ENCODE results near the gene BAZ2A. TPM values are rescaled to one million over a fixed set of nuclear protein-coding genes. Genes with fewer than 3 reads are reported as not detected.

The BAZ2A gene
- total and polyA plus RNA-seq, 2 donors (not counting 3 experiments of a cell fraction or from before 2014, with no cell fraction given), result 56.0 to 91.4 TPM

GRCh38 chr12:56629459-56630179, 507 bp downstream of the BAZ2A start:
- no peaks in the 10 kb centered on the region for H3K27me3 ChIP-seq (ENCODE audit: control insufficient read depth in 2 of 2, insufficient read depth in 2 of 2, low read length in 2 of 2)
- no peaks in the 10 kb centered on the region for H3K9me3 ChIP-seq (replicated peaks; ENCODE audit: control insufficient read depth, insufficient read depth, low read length)
- no peaks in the 10 kb centered on the region for H4K20me1 ChIP-seq (replicated peaks; ENCODE audit: control insufficient read depth, extremely low read depth, insufficient read depth, low read length)
- intact Hi-C loops (cut with micrococcal nuclease), result no loop called here
- TSS peak; percentile 81 for BruUV-seq (replicated peaks)
- H3K4me2 ChIP-seq (ENCODE audit: insufficient read depth, low read length), result peak overlapping the region; percentile 91
- ChIA-PET POLR2A (interaction anchor here (1.0 to 1.4 kb wide), 2 partner anchors 7 to 433 kb away, joined by 3 to 5 read pairs; no protein-coding TSS in a partner anchor), CTCF (interaction anchor here (0.7 to 1.9 kb wide), 8 partner anchors 20 to 510 kb away, joined by 3 to 9 read pairs (median 3); partner anchors contain the start of gene SMARCC2)
- dilution Hi-C loops (cut with MboI; ENCODE audit: extremely low pct_ligation_motif_present, low sequenced_read_pairs), result no loop called here
- peaks cover 0 to 1% of the 10 kb centered on the region in 2 experiments for H3K36me3 ChIP-seq (ENCODE audit: control insufficient read depth in 2 of 2, extremely low read depth in 1 of 2, insufficient read depth in 2 of 2, low read length in 2 of 2)
- H3K79me2 ChIP-seq (ENCODE audit: control insufficient read depth, insufficient read depth, low read length), result peaks cover 61% of the 10 kb centered on the region
- H3K27ac ChIP-seq (ENCODE audit: insufficient read depth, low read depth, low read length), result peak overlapping the region; percentile 66
- H3K4me1 ChIP-seq (ENCODE audit: control insufficient read depth, extremely low read depth, insufficient read depth, low read length), result peaks cover 34% of the 10 kb centered on the region
- FAIRE-seq (no peak), DNase-seq (ENCODE audit: low read depth, low spot score) (peak; percentile 21)
- TF ChIP-seq POLR2AphosphoS5 (IDR thresholded peaks at IDR 0.05; ENCODE audit: insufficient read depth, low read depth, low read length), result no peak
- peak; percentile 24 for TF ChIP-seq POLR2A (IDR thresholded peaks at IDR 0.05; ENCODE audit: low read depth, low read length)
- H3K4me3 ChIP-seq (replicated peaks in 1 of 3; ENCODE audit: insufficient read depth in 1 of 3, low read depth in 1 of 3, low read length in 3 of 3), result peak overlapping the region; percentile 87 to 99 (median 89)
- peak overlapping the region; percentile 74 for H3K9ac ChIP-seq (replicated peaks; ENCODE audit: extremely low read depth, insufficient read depth, low read length)
- H2AFZ ChIP-seq (ENCODE audit: low read depth, low read length), result peak overlapping the region; percentile 7
- no peaks in the 10 kb centered on the region for H3K9me1 ChIP-seq (replicated peaks; ENCODE audit: control insufficient read depth, extremely low read depth, insufficient read depth, low read length)

DNA sequence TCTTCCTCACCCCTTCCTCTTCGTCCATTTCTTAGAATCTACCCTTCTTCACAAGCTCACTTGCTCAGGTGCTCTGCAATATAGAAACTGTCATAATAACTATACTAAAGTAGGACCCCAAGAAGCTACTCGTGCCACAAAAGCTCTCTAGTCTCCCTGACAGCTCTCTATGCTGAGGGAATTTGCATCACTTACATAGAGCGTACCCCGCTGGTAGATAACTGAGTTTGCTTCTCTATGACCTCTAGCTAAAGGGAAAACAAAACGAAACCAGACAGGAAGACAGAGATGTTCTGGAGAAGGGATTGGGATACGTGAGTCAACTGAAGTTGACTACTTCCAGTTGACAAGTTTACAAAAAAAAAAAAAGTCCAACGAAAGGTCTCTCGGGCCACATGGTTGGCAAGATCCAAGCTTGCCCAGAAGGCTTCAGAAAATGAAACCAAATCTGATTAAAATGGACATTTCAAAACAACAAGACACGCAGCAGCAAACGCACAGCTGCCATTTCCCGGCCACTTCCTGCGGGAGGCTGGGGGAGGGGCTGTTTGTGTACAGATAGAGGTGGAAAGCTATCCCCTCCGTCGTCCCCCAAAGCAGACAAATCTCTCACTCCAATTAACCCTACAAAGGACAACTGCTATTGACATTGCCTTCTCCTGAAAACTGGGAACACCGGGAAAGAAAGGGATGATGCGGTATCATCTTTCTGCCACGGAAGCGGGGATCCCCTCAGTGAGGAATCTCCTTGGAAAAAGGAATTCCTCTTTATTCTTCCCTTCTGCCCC, 1.3 kb downstream of the BAZ2A start:
- ChIA-PET POLR2A (interaction anchor here (0.7 to 1.4 kb wide), 4 partner anchors 8 to 432 kb away, joined by 3 to 7 read pairs (median 4); no protein-coding TSS in a partner anchor), CTCF (interaction anchor here (0.6 to 13.9 kb wide), 12 partner anchors 7 to 509 kb away, joined by 3 to 150 read pairs (median 4); partner anchors contain the start of gene SMARCC2)
- peak overlapping the region; percentile 91 for H3K4me2 ChIP-seq (ENCODE audit: insufficient read depth, low read length)
- H3K9me3 ChIP-seq (replicated peaks; ENCODE audit: control insufficient read depth, insufficient read depth, low read length), result no peaks in the 10 kb centered on the region
- H3K9me1 ChIP-seq (replicated peaks; ENCODE audit: control insufficient read depth, extremely low read depth, insufficient read depth, low read length), result no peaks in the 10 kb centered on the region
- H3K9ac ChIP-seq (replicated peaks; ENCODE audit: extremely low read depth, insufficient read depth, low read length), result peak overlapping the region; percentile 74
- H3K4me1 ChIP-seq (ENCODE audit: control insufficient read depth, extremely low read depth, insufficient read depth, low read length), result peaks cover 30% of the 10 kb centered on the region
- intact Hi-C loops (cut with micrococcal nuclease), result loop anchor here (1.0 kb wide), 1 partner anchor 7 kb away; no protein-coding TSS in a partner anchor
- DNase-seq (ENCODE audit: low read depth, low spot score) (peak; percentile 80), FAIRE-seq (peak; percentile 79)
- no peak overlapping the region for H2AFZ ChIP-seq (ENCODE audit: low read depth, low read length)
- H3K4me3 ChIP-seq (replicated peaks in 1 of 3; ENCODE audit: insufficient read depth in 1 of 3, low read depth in 1 of 3, low read length in 3 of 3), result peak overlapping the region; percentile 87 to 99 (median 89)
- no peaks in the 10 kb centered on the region for H4K20me1 ChIP-seq (replicated peaks; ENCODE audit: control insufficient read depth, extremely low read depth, insufficient read depth, low read length)
- TF ChIP-seq MYC (IDR thresholded peaks at IDR 0.05; ENCODE audit: low read depth, low read length), result no peak
- TF ChIP-seq JUN (IDR thresholded peaks at IDR 0.05; ENCODE audit: borderline replicate concordance, insufficient read depth, insufficient read length, low read depth), result no peak
- TF ChIP-seq POLR2AphosphoS5 (IDR thresholded peaks at IDR 0.05; ENCODE audit: insufficient read depth, low read depth, low read length), result peak; percentile 36
- peak; percentile 28 for TF ChIP-seq POLR2A (IDR thresholded peaks at IDR 0.05; ENCODE audit: low read depth, low read length)
- H3K79me2 ChIP-seq (ENCODE audit: control insufficient read depth, insufficient read depth, low read length), result peaks cover 62% of the 10 kb centered on the region
- TSS peak; percentile 12 for BruUV-seq (replicated peaks)
- H3K27ac ChIP-seq (ENCODE audit: insufficient read depth, low read depth, low read length), result peak overlapping the region; percentile 66
- H3K27me3 ChIP-seq (ENCODE audit: control insufficient read depth in 2 of 2, insufficient read depth in 2 of 2, low read length in 2 of 2), result no peaks in the 10 kb centered on the region
- H3K36me3 ChIP-seq (ENCODE audit: control insufficient read depth in 2 of 2, extremely low read depth in 1 of 2, insufficient read depth in 2 of 2, low read length in 2 of 2), result peaks cover 0 to 1% of the 10 kb centered on the region in 2 experiments
- dilution Hi-C loops (cut with MboI; ENCODE audit: extremely low pct_ligation_motif_present, low sequenced_read_pairs), result no loop called here
